Neuronal stem cell (in vitro differentiated cells): Measurements from ENCODE around the gene CHI3L1.

ENCODE experiments used
- DNase-seq: peaks from one replicate; pipeline ENCODE4 v3.0.0-alpha.2; 2013; ENCODE audit warnings: low spot score
- H2AFZ ChIP-seq: one replicate; pipeline ENCODE4 v1.6.1; 2013; ENCODE audit warnings: mild to moderate bottlenecking, low read length, inconsistent platforms
- H2AK5ac ChIP-seq: 2 replicates; pipeline ENCODE4 v1.6.1; 2013; ENCODE audit warnings: low read depth, mild to moderate bottlenecking, inconsistent platforms, low read length, moderate library complexity, mixed read lengths
- H2BK120ac ChIP-seq: 2 replicates; pipeline ENCODE4 v1.6.1; 2013; ENCODE audit warnings: low read depth, mild to moderate bottlenecking, inconsistent platforms, low read length, moderate library complexity, mixed read lengths
- H2BK12ac ChIP-seq: one replicate; pipeline ENCODE4 v1.6.1; 2013; ENCODE audit warnings: low read length, inconsistent platforms
- H2BK15ac ChIP-seq: 2 replicates; pipeline ENCODE4 v1.6.1; 2013; ENCODE audit warnings: mild to moderate bottlenecking, low read length, inconsistent platforms, mixed read lengths
- H2BK5ac ChIP-seq: one replicate; pipeline ENCODE4 v1.6.1; 2013; ENCODE audit warnings: inconsistent platforms, mild to moderate bottlenecking, low read length, moderate library complexity
- H3K14ac ChIP-seq: one replicate; pipeline ENCODE4 v1.6.1; 2013; ENCODE audit warnings: low read length, inconsistent platforms
- H3K18ac ChIP-seq: 2 replicates; pipeline ENCODE4 v1.6.1; 2013; ENCODE audit warnings: low read length, inconsistent platforms
- H3K23ac ChIP-seq: 2 replicates; pipeline ENCODE4 v1.6.1; 2013; ENCODE audit warnings: low read depth, mild to moderate bottlenecking, mixed read lengths, low read length, inconsistent platforms; ENCODE audit not compliant: poor library complexity
- H3K27ac ChIP-seq: replicated peaks from 3 replicates; pipeline ENCODE4 v1.5.1; 2013; ENCODE audit warnings: low read length, inconsistent platforms
- H3K27me3 ChIP-seq, 3 experiments: 2 replicates each; pipeline ENCODE4 v1.6.1; 2013; ENCODE audit warnings: low read length in 3 of 3, mild to moderate bottlenecking in 2 of 3, inconsistent platforms in 1 of 3, low read depth in 1 of 3, mixed read lengths in 1 of 3, moderate library complexity in 1 of 3; ENCODE audit not compliant: control insufficient read depth in 3 of 3, insufficient read depth in 3 of 3
- H3K36me3 ChIP-seq, 2 donors: replicated peaks in 1 of 2; 2 replicates each; pipeline ENCODE4 v1.6.1; 2013; ENCODE audit warnings: low read length in 2 of 2; ENCODE audit not compliant: control insufficient read depth in 2 of 2, insufficient read depth in 2 of 2
- H3K4ac ChIP-seq: 2 replicates; pipeline ENCODE4 v1.6.1; 2013; ENCODE audit warnings: inconsistent platforms, mild to moderate bottlenecking, low read length, moderate library complexity
- H3K4me1 ChIP-seq, 2 donors: 1 replicate in 1 of 2; 2 replicates in 1 of 2; pipeline ENCODE4 v1.6.1; 2013; ENCODE audit warnings: low read length in 2 of 2, low read depth in 1 of 2; ENCODE audit not compliant: control insufficient read depth in 2 of 2, insufficient read depth in 1 of 2
- H3K4me2 ChIP-seq: one replicate; pipeline ENCODE4 v1.6.1; 2013; ENCODE audit warnings: mild to moderate bottlenecking, low read length, inconsistent platforms; ENCODE audit not compliant: insufficient read depth, poor library complexity, severe bottlenecking
- H3K4me3 ChIP-seq, 2 donors: 2 replicates each; pipeline ENCODE4 v1.5.1; 2013; ENCODE audit warnings: low read length in 2 of 2, mild to moderate bottlenecking in 2 of 2, inconsistent platforms in 1 of 2, moderate library complexity in 1 of 2
- H3K79me1 ChIP-seq: one replicate; pipeline ENCODE4 v1.6.1; 2013; ENCODE audit warnings: low read depth, mild to moderate bottlenecking, inconsistent platforms, low read length, moderate library complexity
- H3K9ac ChIP-seq: one replicate; pipeline ENCODE4 v1.6.1; 2013; ENCODE audit warnings: mild to moderate bottlenecking, low read depth, low read length, inconsistent platforms; ENCODE audit not compliant: poor library complexity
- H3K9me3 ChIP-seq, 2 donors: replicated peaks in 1 of 2; 2 replicates each; pipeline versions ENCODE3 to v1.6.1; 2013; ENCODE audit warnings: low read length in 2 of 2, mild to moderate bottlenecking in 2 of 2, inconsistent platforms in 1 of 2, low read depth in 1 of 2, mixed read lengths in 1 of 2, moderate library complexity in 1 of 2; ENCODE audit not compliant: control insufficient read depth in 2 of 2, insufficient read depth in 1 of 2
- H4K8ac ChIP-seq: one replicate; pipeline ENCODE4 v1.6.1; 2013; ENCODE audit warnings: low read depth, mild to moderate bottlenecking, inconsistent platforms, low read length, moderate library complexity
- H4K91ac ChIP-seq: one replicate; pipeline ENCODE4 v1.6.1; 2013; ENCODE audit warnings: low read length, low read depth, mild to moderate bottlenecking, inconsistent platforms; ENCODE audit not compliant: poor library complexity
- WGBS, 2 donors: extraction: QIAGEN DNeasy Blood & Tissue Kit; methylation state at CpG; one replicate each; pipeline ENCODE4 v1.1.7; 2013; ENCODE audit warnings: missing lambda C conversion rate in 2 of 2, mixed read lengths in 1 of 2; ENCODE audit not compliant: insufficient read length in 2 of 2, insufficient replicate concordance in 1 of 2; ENCODE audit errors: extremely low coverage in 2 of 2; 5-methylcytosine and 5-hydroxymethylcytosine counted together

Gene CHI3L1

DNA sequence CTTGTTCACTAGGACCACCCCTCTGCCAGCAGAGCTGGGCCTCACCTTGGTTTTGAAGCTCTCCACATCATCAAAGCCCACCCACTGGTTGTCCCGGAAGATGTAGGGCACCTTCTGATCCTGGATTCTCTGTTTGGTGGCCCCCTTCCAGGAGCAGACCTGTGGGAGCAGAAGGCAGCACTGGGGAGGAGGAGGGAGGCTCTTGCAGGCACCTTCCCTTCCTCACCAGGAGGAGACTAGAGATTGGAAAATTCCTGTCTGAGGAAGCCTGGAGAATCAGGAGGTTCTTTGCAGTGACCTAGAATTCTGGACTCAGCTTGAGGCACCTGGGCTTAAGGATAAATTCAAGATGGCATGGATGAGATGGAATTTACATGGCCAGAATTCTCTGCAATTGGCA is 32.7 kb upstream of the CHI3L1 start:
- H3K36me3 ChIP-seq = no peaks in the 10 kb centered on the region
- H2BK120ac ChIP-seq = no peak overlapping the region
- no peak overlapping the region for H2BK5ac ChIP-seq
- no peak overlapping the region for H4K91ac ChIP-seq
- no peak overlapping the region for H3K4ac ChIP-seq
- no CpG with 5 or more reads among the region's 1 CpG for WGBS, 2 donors
- H3K27ac ChIP-seq = no peak overlapping the region
- peaks cover 0 to 73% (median 0%) of the 10 kb centered on the region in 3 experiments for H3K27me3 ChIP-seq
- no peak overlapping the region for H3K4me2 ChIP-seq
- no peak overlapping the region for H3K18ac ChIP-seq
- no peak overlapping the region for H2AFZ ChIP-seq
- H3K79me1 ChIP-seq = no peaks in the 10 kb centered on the region
- H3K14ac ChIP-seq = no peak overlapping the region
- no peak overlapping the region for H4K8ac ChIP-seq
- H3K9me3 ChIP-seq = no peaks in the 10 kb centered on the region
- H2BK12ac ChIP-seq = no peak overlapping the region
- no peak overlapping the region for H2AK5ac ChIP-seq
- H3K4me1 ChIP-seq = peaks cover 0 to 7% of the 10 kb centered on the region in 2 donors
- DNase-seq = no peak
- H3K23ac ChIP-seq = no peak overlapping the region
- H3K9ac ChIP-seq = no peak overlapping the region
- H3K4me3 ChIP-seq = no peak overlapping the region
- H2BK15ac ChIP-seq = no peak overlapping the region

DNA sequence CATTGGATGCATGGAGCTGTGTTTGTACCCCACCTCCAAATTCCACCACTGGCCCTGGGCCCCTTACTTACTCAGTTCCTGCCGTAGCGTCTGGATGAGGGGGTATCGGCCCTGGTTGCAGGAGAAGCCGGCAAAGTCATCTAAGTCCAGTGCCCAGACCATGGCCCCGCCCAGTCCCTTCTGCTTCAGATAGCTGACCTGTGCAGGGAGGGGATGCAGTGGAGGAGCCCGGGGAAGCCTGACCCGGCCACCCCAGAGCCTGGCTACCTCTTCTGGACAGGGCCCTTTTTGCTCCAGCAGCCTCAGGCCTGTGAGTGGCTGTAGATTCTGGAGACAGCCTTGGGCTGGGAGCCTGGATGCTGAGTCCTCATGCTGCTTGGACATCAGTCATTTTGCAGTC is 31.2 kb upstream of the CHI3L1 start:
- Histone ChIP-seq H3K23ac (peak overlapping the region; percentile 27), H3K4me3 (no peak overlapping the region), H4K91ac (no peak overlapping the region), H3K4me2 (no peak overlapping the region), H3K79me1 (no peaks in the 10 kb centered on the region), H3K36me3 (no peaks in the 10 kb centered on the region), H3K14ac (no peak overlapping the region), H3K9me3 (no peaks in the 10 kb centered on the region), H3K27me3 (peaks cover 0 to 62% (median 0%) of the 10 kb centered on the region in 3 experiments), H3K9ac (no peak overlapping the region), H4K8ac (no peak overlapping the region), H2BK15ac (no peak overlapping the region), H2BK12ac (no peak overlapping the region), H2AK5ac (no peak overlapping the region), H2AFZ (no peak overlapping the region), H3K4me1 (peaks cover 0 to 6% of the 10 kb centered on the region in 2 donors), H2BK120ac (no peak overlapping the region), H2BK5ac (no peak overlapping the region), H3K27ac (no peak overlapping the region), H3K18ac (no peak overlapping the region), H3K4ac (no peak overlapping the region)
- DNase-seq = no peak
- WGBS, 2 donors = no CpG with 5 or more reads among the region's 7 CpGs

DNA sequence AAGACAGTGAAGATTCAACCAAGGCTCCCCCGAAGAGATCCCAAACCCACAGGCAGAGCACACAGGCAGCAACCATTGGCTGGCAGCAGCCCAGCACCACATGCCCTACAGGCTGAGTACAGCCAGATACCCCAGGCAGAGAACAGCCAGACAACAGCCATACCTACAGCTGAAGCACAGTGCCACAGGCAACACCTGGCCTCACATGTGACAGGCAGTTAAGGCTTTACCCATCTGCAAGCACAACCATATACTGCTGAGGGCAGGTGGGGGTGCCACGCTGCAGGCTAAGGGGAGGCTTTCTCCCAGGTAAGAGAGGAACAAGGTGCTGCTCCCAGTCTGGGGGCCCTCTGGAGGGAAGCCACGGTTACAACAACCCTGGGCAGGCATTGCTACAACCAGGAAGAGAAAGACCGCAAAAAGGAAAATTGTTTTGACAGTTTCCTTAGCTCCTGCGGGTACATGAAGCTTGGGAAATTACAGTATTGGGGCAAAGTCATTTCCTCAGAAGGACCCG is 30.7 kb upstream of the CHI3L1 start:
- Histone ChIP-seq H3K23ac (no peak overlapping the region), H3K4me1 (peaks cover 0 to 6% of the 10 kb centered on the region in 2 donors), H2BK15ac (no peak overlapping the region), H3K27ac (no peak overlapping the region), H2BK120ac (no peak overlapping the region), H2BK12ac (no peak overlapping the region), H3K36me3 (no peaks in the 10 kb centered on the region), H3K4me2 (no peak overlapping the region), H4K91ac (no peak overlapping the region), H3K27me3 (peaks cover 0 to 58% (median 0%) of the 10 kb centered on the region in 3 experiments), H3K14ac (no peak overlapping the region), H3K9ac (no peak overlapping the region), H3K79me1 (no peaks in the 10 kb centered on the region), H2BK5ac (peak overlapping the region; percentile 14), H2AK5ac (peak overlapping the region; percentile 8), H3K18ac (no peak overlapping the region), H4K8ac (no peak overlapping the region), H2AFZ (no peak overlapping the region), H3K4ac (no peak overlapping the region), H3K9me3 (no peaks in the 10 kb centered on the region), H3K4me3 (no peak overlapping the region)
- WGBS, 2 donors = no CpG with 5 or more reads among the region's 6 CpGs
- DNase-seq = no peak

DNA sequence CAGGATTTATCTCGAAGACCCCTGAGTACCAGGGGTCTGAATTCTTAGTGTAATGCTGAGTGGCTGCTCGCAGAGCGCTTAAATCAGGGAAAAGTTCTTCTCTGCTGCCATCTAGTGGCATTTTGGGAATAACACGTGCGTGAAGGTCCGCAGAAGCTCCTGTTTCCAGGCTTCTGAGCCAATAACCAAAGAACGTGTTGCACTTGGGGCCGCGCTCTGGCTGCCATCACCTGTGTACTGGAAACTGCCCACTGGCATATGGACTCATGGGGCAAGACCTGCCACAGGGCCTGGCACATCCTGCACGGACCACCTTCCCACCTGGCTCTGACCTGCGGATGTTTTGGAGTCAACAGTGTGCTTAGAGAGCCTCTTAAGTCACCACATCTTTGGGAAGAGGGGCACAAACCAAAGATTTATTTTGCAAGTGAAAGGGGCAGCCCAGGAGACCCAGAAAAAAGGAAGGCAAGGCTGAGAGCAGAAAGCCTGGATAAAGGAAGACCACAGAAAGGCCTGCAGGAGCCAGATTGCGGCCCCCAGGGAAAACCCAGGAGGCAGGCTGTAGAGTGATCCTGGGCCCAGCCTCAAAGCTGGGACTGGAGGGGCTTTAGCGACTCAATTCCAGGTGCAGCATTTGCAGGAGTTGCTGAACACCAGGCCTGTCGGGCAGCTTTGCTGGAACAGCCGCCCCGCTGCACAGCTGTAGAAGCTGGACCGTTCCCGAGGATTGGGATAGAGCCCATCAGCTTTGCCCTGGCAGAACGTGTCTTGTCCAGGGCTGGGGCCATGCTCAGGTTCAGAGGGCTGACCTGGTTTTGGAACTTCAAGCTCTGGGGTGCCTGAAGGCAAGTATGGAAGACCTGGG is 30.0 kb upstream of the CHI3L1 start:
- H2AK5ac ChIP-seq = peak overlapping the region; percentile 8
- peak; percentile 84 for DNase-seq
- no peak overlapping the region for H3K23ac ChIP-seq
- H4K8ac ChIP-seq = no peak overlapping the region
- H3K14ac ChIP-seq = no peak overlapping the region
- H3K18ac ChIP-seq = no peak overlapping the region
- H3K4me2 ChIP-seq = no peak overlapping the region
- no peaks in the 10 kb centered on the region for H3K79me1 ChIP-seq
- H3K4ac ChIP-seq = no peak overlapping the region
- H3K27me3 ChIP-seq = peaks cover 0 to 56% (median 0%) of the 10 kb centered on the region in 3 experiments
- no peak overlapping the region for H3K27ac ChIP-seq
- H3K9me3 ChIP-seq = no peaks in the 10 kb centered on the region
- no CpG with 5 or more reads among the region's 19 CpGs for WGBS, 2 donors
- no peak overlapping the region for H3K4me3 ChIP-seq
- H2AFZ ChIP-seq = no peak overlapping the region
- H3K36me3 ChIP-seq = no peaks in the 10 kb centered on the region
- H4K91ac ChIP-seq = no peak overlapping the region
- no peak overlapping the region for H3K9ac ChIP-seq
- H3K4me1 ChIP-seq = peaks cover 0 to 6% of the 10 kb centered on the region in 2 donors
- no peak overlapping the region for H2BK120ac ChIP-seq
- H2BK12ac ChIP-seq = no peak overlapping the region
- H2BK15ac ChIP-seq = no peak overlapping the region
- peak overlapping the region; percentile 14 for H2BK5ac ChIP-seq
